Sigmoid colon (tissue), 7 donors: ENCODE data around the gene NAA35. TPM values are rescaled to one million over a fixed set of nuclear protein-coding genes. Genes with fewer than 3 reads are reported as not detected.
A peak's percentile ranks its signal among the peaks of the same experiment; 100 is the strongest.

Source experiments
- DNase-seq: peaks from one replicate; pipeline ENCODE4 v3.0.0-alpha.2; 2019
- H3K27ac ChIP-seq, 4 donors: fragments of 200-600 bp; sonication (generic); one replicate each; pipeline ENCODE4 v1.5.1; 2016 to 2019; ENCODE audit warnings: mild to moderate bottlenecking in 1 of 4
- H3K27me3 ChIP-seq, 3 donors: fragments of 200-600 bp; sonication (generic); one replicate each; pipeline ENCODE4 v1.5.1; 2019; ENCODE audit warnings: mild to moderate bottlenecking in 1 of 3
- H3K36me3 ChIP-seq, 4 donors: fragments of 200-600 bp; sonication (generic); one replicate each; pipeline ENCODE4 v1.5.1; 2016 to 2019
- H3K4me1 ChIP-seq, 4 donors: fragments of 200-600 bp; sonication (generic); one replicate each; pipeline ENCODE4 v1.5.1; 2017 to 2019
- H3K4me3 ChIP-seq, 4 donors: fragments of 200-600 bp; sonication (generic); one replicate each; pipeline ENCODE4 v1.5.1; 2017 to 2019; ENCODE audit warnings: mild to moderate bottlenecking in 2 of 4, moderate library complexity in 1 of 4
- H3K9me3 ChIP-seq, 4 donors: fragments of 200-600 bp in 3 of 4; sonication (generic) in 3 of 4; one replicate each; pipeline versions ENCODE4 v1.5.1 to v1.6.1; 2013 to 2019
- EP300 ChIP-seq, 4 donors: sonication (generic); formaldehyde crosslinking; IDR thresholded peaks; one replicate each; pipeline ENCODE4 v1.6.1; 2017; ENCODE audit warnings: antibody characterized with exemption in 4 of 4
- POLR2A ChIP-seq, 2 donors: fragments of 450-650 bp; IDR thresholded peaks; one replicate each; pipeline ENCODE4 v1.6.1; 2016; ENCODE audit warnings: antibody characterized with exemption in 2 of 2, mild to moderate bottlenecking in 2 of 2, moderate library complexity in 2 of 2
- POLR2AphosphoS5 ChIP-seq, 4 donors: sonication (generic); formaldehyde crosslinking; IDR thresholded peaks; one replicate each; pipeline ENCODE4 v1.6.1; 2017; ENCODE audit warnings: antibody characterized with exemption in 4 of 4
- whole genome bisulfite sequencing, 2 donors: extraction: QIAGEN DNeasy Blood & Tissue Kit; methylation state at CpG; one replicate each; pipeline ENCODE4 v1.1.7; 2013; 5-methylcytosine and 5-hydroxymethylcytosine counted together
- intact Hi-C: fragments of 100-400 bp; cut with DNase I; formaldehyde crosslinking; loops from one replicate; pipeline ENCODE4 v1.15.1; 2023
- polyA plus RNA-seq, 3 donors: library from polyadenylated mRNA; stranded (reverse); fragments of 200-250 nt; gene quantifications; one replicate each; pipeline ENCODE4 v1.2.3, GENCODE V29; 2013
- total RNA-seq, 4 donors: library from RNA; depleted of rRNA; stranded (reverse); fragments of >200 nt; gene quantifications; one replicate each; pipeline ENCODE4 v1.1.0, GENCODE V29; 2016
- TF ChIP-seq, protein P1 (sequence below), 4 experiments: fragments of 450-650 bp in 3 of 4; fragments of 200-600 bp in 1 of 4; IDR thresholded peaks; one replicate each; pipeline ENCODE4 v1.5.1; 2016 to 2019; ENCODE audit warnings: antibody characterized with exemption in 4 of 4, mild to moderate bottlenecking in 3 of 4, moderate library complexity in 2 of 4
- donor health status: healthy with polysubstance abuse.
- donor health status: Bipolar disorder and iron deficiency.
- donor health status: healthy.

The NAA35 gene
- total and polyA plus RNA-seq, 7 donors: 13.2 to 31.6 (median 19.5) TPM

DNA sequence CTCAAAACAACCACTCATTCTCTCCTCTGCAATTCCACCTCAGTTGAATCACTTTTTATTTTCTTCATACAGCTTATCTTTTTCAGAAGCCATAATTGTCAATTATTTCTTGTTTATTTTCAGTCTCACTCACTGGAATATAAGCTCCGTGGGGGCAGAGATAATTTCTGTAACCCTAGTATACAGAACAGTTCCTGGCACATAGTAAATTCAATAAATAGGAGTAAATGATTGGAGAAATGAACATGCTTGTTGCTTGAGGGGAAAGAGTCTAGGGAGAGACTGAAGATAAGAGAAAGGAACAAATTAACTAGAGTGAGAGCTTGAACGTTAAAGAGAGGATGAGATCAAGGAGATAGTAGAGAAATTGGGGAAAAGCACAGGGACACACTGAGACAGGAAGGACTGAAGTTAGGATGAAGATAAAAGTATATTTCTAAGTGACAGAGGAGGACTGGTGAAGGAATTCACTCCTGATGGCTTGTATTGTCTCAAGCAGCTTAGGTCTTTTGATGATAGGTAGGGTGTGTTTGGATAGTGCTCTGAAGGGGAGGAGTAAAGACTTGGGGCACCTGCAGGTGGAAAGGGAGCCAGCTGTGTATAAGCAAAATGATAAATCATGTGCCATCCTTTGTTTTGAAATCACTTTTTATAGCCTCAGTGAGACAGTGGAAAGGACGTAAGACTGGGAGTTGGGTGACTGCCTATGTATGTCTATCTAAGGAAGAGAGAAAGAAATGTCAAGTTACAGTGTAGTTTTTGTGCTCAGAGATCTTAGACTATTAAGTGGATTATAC, 2.2 kb downstream of the NAA35 start:
- Histone ChIP-seq H3K27me3 (no peaks in the 10 kb centered on the region), H3K9me3 (no peaks in the 10 kb centered on the region), H3K27ac (peak overlapping the region; percentile 53 to 96 (median 88)), H3K4me3 (peak overlapping the region in 1 of 4 donors; percentile 5), H3K4me1 (peaks cover 0 to 56% (median 49%) of the 10 kb centered on the region in 4 donors), H3K36me3 (peaks cover 0 to 8% (median 0%) of the 10 kb centered on the region in 4 donors)
- intact Hi-C loops: loop anchor here (5.0 kb wide), 1 partner anchor 136 kb away; no protein-coding TSS in a partner anchor
- peak in 3 of 4 donors; percentile 33 to 74 (median 42) for TF ChIP-seq EP300 (IDR thresholded peaks at IDR 0.05)
- TF ChIP-seq POLR2A (IDR thresholded peaks at IDR 0.05): no peak
- TF ChIP-seq POLR2AphosphoS5 (IDR thresholded peaks at IDR 0.05): peak; percentile 64 to 69 (median 67)
- TF ChIP-seq, protein P1, sequence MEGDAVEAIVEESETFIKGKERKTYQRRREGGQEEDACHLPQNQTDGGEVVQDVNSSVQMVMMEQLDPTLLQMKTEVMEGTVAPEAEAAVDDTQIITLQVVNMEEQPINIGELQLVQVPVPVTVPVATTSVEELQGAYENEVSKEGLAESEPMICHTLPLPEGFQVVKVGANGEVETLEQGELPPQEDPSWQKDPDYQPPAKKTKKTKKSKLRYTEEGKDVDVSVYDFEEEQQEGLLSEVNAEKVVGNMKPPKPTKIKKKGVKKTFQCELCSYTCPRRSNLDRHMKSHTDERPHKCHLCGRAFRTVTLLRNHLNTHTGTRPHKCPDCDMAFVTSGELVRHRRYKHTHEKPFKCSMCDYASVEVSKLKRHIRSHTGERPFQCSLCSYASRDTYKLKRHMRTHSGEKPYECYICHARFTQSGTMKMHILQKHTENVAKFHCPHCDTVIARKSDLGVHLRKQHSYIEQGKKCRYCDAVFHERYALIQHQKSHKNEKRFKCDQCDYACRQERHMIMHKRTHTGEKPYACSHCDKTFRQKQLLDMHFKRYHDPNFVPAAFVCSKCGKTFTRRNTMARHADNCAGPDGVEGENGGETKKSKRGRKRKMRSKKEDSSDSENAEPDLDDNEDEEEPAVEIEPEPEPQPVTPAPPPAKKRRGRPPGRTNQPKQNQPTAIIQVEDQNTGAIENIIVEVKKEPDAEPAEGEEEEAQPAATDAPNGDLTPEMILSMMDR (IDR thresholded peaks at IDR 0.05): no peak
- WGBS, 2 donors: 20 to 53% methylated on average over 3 of the region's 3 CpGs
- DNase-seq: no peak

DNA sequence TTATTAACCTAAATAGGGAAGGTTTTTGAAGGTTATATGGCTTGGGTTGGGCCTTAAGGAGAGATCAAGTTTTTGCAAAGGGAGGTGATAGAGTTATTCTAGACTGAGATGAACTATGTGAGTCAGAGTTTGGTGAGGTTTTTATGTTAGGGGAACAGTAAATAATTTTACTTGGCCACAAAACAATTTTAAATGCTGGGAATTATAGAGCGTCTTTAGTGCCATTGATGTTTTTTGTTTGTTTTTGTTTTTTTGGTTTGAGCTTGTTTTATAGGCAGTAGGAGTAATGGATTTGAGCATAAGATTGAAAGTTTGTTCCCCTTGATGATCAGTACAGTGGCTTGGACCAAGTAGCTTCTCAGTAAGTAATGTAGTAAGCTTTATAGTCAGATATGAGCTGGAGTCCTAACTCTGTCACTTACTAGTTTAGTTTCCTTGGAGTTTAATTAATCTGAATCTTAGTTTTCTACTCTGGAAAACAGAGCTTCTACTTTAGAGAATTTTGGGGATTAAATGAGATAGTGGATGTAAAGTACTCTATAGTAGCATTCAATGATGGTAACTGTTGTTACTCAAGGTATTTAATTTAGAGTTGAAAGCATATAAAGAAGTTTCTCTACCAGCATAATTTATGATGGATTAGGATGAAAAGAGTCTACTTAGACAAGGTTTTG, 2.9 kb downstream of the NAA35 start:
- peaks cover 0 to 8% (median 0%) of the 10 kb centered on the region in 4 donors for H3K36me3 ChIP-seq
- no peaks in the 10 kb centered on the region for H3K27me3 ChIP-seq
- H3K4me1 ChIP-seq: peaks cover 0 to 61% (median 50%) of the 10 kb centered on the region in 4 donors
- TF ChIP-seq POLR2AphosphoS5 (IDR thresholded peaks at IDR 0.05): no peak
- no peak for TF ChIP-seq EP300 (IDR thresholded peaks at IDR 0.05)
- TF ChIP-seq POLR2A (IDR thresholded peaks at IDR 0.05): no peak
- TF ChIP-seq, protein P1 (IDR thresholded peaks at IDR 0.05): no peak
- 84 to 94% methylated on average over 1 of the region's 1 CpG for WGBS, 2 donors
- H3K9me3 ChIP-seq: no peaks in the 10 kb centered on the region
- peak overlapping the region in 1 of 4 donors; percentile 5 for H3K4me3 ChIP-seq
- intact Hi-C loops: loop anchor here (5.0 kb wide), 1 partner anchor 137 kb away; no protein-coding TSS in a partner anchor
- peak overlapping the region; percentile 53 to 96 (median 88) for H3K27ac ChIP-seq
- no peak for DNase-seq

- Histone ChIP-seq H3K4me1 (peaks cover 0 to 68% (median 56%) of the 10 kb centered on the region in 4 donors), H3K27ac (peak overlapping the region; percentile 32 to 96 (median 88)), H3K9me3 (no peaks in the 10 kb centered on the region), H3K4me3 (no peak overlapping the region), H3K27me3 (no peaks in the 10 kb centered on the region), H3K36me3 (peaks cover 0 to 8% (median 0%) of the 10 kb centered on the region in 4 donors)
- intact Hi-C loops: loop anchor here (5.0 kb wide), 1 partner anchor 137 kb away; no protein-coding TSS in a partner anchor
- 56 to 87% methylated on average over 2 of the region's 2 CpGs for WGBS, 2 donors
- no peak for DNase-seq
- TF ChIP-seq POLR2AphosphoS5 (IDR thresholded peaks at IDR 0.05): no peak
- TF ChIP-seq, protein P1 (IDR thresholded peaks at IDR 0.05): no peak
- TF ChIP-seq EP300 (IDR thresholded peaks at IDR 0.05): no peak
- no peak for TF ChIP-seq POLR2A (IDR thresholded peaks at IDR 0.05)
Observed at GRCh38 chr9:85944672-85945071, 3.7 kb downstream of the NAA35 start.

GRCh38 chr9:85949586-85950335, 8.8 kb downstream of the NAA35 start:
- Histone ChIP-seq H3K27me3 (no peaks in the 10 kb centered on the region), H3K9me3 (no peaks in the 10 kb centered on the region), H3K27ac (peak overlapping the region; percentile 1 to 33 (median 16)), H3K4me3 (no peak overlapping the region), H3K36me3 (peaks cover 0 to 24% (median 4%) of the 10 kb centered on the region in 4 donors), H3K4me1 (peaks cover 0 to 65% (median 43%) of the 10 kb centered on the region in 4 donors)
- DNase-seq: no peak
- TF ChIP-seq, protein P1 (IDR thresholded peaks at IDR 0.05): no peak
- TF ChIP-seq POLR2AphosphoS5 (IDR thresholded peaks at IDR 0.05) (no peak), EP300 (IDR thresholded peaks at IDR 0.05) (no peak), POLR2A (IDR thresholded peaks at IDR 0.05) (no peak)
- intact Hi-C loops: no loop called here
- 65 to 79% methylated on average over 4 of the region's 4 CpGs for WGBS, 2 donors
